ENCODE measurements around the gene PIP4K2C.

- TF ChIP-seq CTCF (IDR thresholded peaks at IDR 0.05; ENCODE audit: low read depth, low read length) (no peak), POLR2A (IDR thresholded peaks at IDR 0.05; ENCODE audit: extremely low read depth, insufficient read length) (no peak), MAX (IDR thresholded peaks at IDR 0.05; ENCODE audit: low read depth, low read length) (no peak)
Observed at GRCh38 chr12:57630891-57631433, 40.0 kb downstream of the PIP4K2C start.

Data from NB4 (cell line).